CD4-positive, alpha-beta T cell treated with Interleukin-2 at 100 ng/mL for 4 hours (primary cell): ENCODE measurements around the gene CDK12.

ENCODE experiments used
- DNase-seq: peaks from one replicate; pipeline ENCODE4 v3.0.0-alpha.2; 2020; ENCODE audit warnings: low spot score

CDK12 gene

DNA sequence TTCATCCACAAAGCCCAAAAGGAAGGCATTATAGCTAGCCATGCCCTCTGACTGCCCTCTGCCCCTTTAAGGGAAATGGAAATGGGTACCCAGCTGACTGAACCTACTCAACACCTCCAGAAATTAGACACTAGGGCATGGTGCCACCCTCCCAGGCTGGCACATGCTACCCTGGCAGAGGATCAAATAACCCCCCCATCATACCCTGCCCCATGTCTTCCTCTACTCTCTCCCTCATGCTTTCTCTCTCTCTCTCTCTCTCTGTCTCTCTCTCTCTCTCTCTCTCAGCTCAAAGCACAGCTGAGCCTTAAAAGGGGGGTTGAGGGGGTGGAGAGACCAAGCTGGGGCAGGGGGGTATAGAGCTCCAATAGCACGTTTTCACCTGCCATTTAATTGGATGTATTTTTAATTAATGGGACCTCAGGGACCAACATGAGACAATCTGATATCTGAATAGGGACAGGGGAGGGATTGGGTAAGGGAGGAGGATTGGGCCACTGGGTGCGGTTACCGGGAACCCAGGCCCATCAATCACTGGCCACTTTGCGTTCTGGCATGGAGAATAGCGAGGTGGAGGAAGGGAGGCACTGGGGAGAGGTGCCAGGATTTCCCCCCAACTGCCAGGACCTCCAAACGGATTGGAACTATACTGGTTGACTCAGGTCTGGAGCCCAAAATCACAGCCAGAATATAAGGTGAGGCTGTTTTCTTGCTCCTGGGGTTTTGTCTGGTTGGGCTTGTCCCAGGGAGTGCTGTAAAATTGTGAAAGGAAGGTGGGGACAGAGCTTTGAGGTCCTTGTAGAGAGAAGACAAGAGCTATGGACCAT is 88.7 kb downstream of the CDK12 start:
- DNase-seq, result no peak

DNA sequence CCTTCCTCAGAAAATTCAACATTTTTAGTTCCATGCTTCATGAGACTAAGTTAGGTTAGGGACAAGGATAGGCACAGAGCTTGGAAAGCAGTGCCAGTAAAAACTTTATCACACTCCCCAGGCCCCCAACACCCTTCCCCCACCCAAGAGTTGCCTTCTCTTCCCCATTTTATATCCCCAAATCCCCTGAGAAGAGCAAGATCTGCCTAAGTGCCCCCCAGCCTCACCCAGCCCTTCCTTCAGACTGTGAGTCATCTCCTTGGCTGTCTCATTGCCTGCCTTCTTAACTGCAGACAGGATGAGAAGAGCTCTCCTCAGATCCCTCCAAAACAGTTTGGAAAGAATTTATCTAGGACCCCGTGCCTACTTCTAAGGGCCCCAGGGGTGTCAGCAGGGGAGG is 90.6 kb downstream of the CDK12 start:
- DNase-seq, result no peak

DNA sequence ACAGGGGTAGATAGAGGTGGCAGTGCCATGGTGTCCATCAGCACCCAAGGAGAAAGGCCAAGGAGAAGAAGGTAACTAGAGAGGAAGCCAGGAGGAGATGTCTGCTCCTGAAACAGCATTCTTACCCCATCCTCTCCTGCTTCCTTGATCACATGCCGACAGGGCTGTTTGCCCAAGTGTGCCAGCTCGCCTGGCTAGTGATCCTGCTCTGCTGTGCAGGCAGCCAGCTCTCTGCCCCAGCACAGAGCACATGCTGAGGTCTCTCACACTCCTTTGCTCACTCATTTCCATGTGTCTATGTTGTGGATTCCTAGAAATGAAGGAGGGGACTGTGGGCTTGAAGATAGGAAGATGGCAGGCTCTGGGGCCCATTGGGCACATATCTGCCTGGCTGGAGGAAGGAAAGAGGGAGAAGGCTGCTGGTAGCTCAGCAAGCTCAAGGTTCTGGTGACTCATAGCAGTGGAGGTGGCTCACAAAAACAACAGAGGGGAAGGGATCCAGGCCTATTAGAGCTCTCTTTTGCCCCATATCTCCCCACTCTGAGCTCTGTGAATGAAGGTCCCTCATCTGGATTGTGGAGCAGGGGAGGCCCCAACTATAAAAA is 92.2 kb downstream of the CDK12 start:
- DNase-seq, result no peak

DNA sequence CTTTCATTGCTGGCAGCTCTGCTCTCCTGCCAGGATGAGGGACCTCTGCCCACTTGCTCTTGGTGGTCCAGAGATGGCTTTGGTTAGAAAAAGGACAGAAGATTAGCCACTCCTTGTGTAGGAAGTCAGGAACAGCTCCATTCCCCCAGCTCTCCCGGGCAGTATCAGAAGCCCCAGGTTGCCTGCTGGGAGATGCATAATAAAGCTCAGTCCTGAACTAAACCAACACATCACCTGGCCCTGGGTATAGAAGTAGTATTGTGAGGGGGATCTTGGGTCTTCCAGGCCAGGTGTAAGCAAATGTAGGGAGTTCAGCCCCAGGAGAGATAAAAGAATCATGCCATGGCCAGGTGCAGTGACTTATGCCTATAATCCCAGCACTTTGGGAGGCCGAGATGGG is 94.1 kb downstream of the CDK12 start:
- no peak for DNase-seq

DNA sequence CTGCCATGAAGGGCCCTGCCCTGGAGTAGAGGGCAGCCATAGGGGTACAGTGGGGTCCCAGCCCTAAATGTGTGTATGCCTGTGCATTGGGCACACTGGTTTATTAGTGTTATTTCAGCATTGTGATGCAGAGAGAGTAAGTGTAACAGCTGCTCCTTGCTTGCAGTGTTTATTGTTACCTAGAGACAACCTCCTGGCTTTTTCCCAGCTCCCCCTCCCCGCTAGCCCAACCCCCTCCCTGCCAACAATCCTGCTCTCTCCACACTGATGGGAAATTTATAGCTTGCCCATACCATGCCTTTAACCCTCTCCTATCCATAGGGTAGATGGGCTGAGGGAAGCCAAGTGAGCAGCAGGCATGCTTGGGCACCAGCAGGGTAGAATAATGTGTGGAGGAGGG is 95.1 kb downstream of the CDK12 start:
- no peak for DNase-seq

DNA sequence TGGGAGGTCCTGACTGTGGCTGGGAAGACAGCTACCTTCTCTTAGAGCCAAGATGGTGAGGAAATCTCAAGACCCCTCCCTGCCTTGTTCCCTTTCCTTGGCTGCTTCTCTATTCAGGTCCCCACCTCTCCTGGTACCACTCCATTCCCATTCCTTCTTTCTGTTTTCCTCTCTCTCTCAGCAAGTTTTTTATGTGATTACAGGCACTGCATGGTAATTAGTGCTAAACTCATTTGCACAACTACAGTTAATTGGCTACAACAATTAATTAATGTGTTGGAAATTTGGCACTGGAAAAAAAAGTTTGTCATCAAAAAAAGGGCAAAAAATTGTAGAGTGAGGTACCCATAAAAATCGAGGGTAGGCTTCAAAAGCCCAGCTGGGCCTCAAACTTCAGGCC is 101.1 kb downstream of the CDK12 start:
- no peak for DNase-seq

DNA sequence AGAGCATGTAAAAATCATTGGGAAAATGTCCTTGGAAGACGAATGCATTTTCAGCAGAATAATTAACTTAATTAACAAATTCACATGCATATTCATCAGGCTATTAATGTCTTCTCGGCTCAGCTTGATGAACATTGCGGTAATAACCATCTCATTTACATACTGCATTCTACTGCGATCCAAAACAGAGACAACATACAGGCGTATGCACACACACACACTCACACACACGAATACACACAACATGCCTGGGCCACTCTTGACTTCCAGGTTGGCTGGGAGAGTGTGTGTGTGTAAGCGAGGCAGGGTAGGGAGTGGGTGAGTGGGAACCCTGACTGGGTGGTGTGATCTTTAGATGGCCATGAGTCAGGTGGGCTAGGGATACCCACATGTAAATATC is 101.7 kb downstream of the CDK12 start:
- no peak for DNase-seq

DNA sequence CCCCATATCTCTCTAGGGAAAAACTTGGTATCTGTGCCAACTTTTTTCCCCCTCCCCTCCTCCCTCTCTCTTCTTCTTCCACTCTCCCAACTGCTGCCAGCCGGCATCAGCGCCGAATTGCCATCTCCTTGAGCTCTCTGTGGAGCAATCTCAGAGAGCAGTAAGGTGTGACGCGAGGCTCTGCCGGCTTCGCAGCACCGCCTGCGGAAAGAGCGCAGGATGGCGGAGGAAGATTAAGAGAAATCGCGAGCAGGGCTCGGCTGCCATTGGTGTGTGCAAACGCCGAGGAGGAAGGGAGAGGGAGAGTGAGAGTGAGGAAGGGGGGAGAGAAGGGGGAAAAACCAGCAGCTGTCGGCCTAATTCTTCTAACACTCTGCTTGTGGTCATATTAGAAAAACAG is 102.2 kb downstream of the CDK12 start:
- DNase-seq, result no peak

DNA sequence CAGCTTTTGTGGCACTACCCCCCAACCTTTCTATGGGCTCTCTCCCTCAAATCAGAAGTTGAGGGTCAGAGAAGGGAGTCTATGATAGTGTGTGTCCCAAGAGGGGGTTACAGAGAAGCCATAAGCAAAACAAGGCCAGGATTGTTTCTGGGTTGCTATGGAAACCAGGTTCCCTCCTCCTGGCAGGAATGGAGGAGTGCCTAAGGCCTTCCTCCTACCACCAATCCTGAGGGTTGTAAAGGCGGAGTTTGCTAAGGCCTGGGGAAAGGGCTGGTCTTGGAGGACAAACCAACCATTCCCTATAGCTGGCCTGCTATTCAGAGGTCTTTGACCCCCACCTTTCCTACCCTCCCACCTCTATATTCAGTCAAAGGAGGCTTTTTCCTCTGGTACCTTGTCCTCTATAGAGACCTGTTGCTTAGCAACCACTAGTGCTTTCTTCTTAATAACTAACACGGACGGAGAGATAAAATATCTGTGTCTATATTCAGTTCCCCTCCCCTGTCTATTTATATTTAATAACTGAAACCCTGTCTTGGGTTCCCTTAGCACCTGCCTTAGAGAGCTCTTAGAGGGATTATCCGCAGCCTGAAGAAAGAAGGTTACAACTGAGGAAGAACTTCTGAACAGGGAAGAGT is 103.0 kb downstream of the CDK12 start:
- DNase-seq, result no peak

DNA sequence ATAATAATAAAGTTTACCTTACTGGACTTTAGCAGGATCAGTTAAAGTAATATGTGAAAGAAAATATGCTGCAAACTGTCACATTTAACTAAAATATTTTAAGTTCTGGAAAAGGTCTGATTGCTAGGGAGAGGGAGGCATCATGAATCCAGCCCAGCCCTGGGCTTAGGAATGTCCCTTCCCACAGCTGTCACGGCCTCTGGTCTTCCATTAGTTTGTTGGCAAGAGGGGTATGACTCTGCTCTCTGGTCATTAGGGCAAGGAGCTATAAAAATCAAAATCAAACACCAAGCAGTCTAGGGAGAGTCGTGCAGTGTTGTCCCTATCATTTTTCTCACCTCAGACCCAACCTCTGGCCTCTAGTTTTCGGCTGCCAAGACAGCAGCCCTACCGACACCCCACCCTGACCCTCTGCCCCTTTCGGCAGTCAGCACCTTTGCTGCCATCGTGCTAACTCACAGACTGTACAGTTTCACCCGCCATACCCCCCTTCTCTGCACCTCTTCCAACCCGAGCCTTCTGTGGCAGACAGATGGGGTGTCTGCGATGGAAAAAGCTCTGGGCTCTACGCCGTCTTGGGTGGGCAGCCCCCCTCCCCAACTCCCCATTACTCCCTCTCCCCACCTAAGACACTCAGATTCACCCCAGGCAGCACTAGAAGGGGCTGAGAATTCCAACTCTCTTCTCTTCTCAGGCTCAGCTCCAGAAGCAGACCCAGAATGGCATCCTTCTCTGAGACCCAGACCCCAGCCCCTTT is 105.0 kb downstream of the CDK12 start:
- DNase-seq, result no peak

DNA sequence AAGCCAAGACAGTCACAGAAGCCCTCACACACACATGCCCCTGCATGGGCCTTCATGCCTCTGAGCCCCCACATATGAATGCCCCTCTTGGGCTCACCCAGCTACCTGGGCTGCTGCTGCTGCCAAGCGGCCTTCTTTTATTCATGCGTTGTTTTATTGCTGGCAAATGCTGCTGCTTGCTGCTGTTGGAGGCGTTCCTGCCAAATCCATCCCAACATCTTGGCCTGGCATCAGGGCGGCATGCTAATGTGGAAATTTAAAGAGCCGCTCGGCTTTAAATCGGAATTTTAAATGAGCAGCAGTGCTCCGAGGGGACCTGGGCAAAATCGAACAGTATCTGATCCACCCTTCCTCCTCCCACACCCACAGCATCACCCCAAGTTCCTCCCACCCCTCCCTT is 107.4 kb downstream of the CDK12 start:
- no peak for DNase-seq

DNA sequence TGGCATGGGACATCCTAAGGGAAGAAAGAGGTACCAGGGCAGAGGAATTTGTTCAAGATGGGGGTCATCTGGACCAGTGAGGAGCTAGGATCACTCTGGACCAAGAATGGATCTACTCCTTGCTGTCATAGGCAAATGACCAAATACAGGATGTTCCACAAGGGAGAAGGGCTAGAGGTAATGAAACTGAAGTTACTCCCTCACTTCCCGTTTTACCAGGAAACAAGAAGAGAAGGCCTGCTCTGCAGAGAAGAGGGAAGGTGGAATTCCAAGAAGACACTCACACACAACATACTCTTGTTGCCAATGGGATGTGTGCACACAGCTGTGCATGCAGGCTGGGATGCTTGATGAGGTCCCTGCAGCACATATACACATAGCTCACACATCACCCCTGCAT is 107.8 kb downstream of the CDK12 start:
- no peak for DNase-seq

DNA sequence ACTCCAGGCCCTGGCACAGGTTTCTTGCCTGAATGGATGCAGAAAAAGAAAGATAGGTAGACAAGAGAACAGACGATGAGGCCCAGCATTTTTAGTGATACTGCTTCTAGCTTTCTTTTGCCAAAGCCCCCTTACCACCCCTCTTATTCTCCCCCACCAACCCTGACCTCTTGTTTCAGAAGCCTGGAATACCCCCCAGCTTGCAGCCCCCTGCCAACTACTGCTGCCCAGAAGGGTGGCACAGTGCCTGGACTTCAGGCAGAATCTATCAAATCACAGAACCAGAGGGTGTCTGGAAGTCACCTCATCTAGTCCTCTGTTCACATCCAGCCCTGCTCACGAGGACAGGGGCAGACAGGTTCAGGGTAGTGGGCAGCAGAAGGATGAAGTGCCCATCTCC is 110.8 kb downstream of the CDK12 start:
- DNase-seq, result no peak

DNA sequence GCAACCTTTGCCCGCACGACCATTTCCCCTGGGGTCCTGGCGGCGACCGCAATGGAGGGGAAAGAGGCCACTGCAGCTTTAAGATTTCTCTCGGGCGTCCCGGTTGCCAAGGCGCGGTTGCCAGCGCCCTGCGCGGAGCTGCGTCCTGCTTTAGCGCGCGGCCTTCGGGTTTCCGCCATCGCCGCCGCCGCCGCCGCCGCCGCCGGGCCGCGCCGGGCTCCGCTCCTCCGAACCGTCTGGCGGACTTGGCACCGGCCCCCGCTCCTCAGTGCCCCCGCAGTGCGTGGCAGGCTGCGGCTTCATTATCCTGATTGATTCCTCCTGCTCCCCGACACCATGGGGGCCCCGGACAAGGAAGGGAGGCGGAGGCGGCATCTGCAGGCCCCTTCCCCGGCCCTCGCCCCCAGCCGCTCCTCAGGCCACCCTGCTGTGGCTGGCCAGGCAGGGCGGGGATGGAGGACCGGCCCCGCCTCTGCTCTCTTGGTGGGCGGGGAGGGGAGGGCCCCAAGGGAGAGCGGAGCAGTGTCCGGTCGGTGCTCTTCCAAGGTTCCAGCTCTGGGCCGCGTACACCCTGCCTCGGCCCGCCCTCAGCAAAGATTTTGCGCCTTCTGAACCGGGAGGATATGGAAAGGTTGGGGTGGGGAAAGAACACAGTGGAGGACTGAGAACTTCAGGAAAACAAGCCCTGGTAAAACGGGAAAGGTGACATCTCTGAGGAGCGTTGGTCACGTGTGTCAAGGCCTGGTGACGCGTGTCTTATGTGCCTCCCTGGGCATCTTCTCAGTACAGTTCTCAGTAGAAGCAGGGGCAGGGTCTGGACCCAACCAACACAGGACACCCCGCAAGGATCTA is 112.4 kb downstream of the CDK12 start:
- peak; percentile 2 for DNase-seq

DNA sequence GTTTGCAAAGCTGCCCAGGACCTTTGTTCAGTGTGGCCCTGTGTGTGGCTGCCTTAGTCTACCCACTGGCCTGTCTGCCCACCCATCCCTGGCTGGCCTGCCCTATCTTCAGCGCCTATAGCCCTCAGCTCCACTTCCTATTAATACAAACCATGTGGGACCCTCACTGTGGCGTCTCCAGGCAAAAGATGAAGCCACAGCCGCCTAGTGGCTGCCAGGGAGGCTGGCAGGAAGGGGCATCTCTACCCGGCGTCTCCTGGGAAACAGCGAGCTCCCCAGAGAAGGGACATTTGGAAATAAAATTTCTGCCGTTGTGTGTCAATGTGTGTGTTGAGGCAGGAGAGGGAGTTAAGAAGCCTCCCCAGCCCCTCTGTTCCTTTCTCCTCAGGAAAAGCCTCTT is 114.9 kb downstream of the CDK12 start:
- no peak for DNase-seq

DNA sequence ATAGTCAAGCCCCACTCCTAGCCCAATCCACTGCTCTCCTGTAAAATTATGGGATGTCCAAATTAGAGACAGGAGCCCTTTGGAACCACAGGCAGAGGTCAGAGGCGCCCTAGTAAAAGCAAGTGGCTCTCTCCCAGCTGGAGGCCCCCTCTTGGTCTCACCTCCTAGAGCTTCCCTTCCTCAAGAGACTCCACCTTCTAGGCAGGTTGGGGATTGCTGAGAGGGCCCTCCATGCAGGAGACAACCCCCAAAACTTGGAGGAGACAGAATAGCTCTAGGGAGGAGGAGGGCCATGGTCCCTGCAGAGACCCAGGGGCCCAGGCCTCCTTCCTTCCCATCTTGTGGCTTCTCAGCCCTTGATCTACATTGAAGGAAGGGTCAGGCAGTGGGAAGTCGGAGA is 117.0 kb downstream of the CDK12 start:
- DNase-seq, result no peak

DNA sequence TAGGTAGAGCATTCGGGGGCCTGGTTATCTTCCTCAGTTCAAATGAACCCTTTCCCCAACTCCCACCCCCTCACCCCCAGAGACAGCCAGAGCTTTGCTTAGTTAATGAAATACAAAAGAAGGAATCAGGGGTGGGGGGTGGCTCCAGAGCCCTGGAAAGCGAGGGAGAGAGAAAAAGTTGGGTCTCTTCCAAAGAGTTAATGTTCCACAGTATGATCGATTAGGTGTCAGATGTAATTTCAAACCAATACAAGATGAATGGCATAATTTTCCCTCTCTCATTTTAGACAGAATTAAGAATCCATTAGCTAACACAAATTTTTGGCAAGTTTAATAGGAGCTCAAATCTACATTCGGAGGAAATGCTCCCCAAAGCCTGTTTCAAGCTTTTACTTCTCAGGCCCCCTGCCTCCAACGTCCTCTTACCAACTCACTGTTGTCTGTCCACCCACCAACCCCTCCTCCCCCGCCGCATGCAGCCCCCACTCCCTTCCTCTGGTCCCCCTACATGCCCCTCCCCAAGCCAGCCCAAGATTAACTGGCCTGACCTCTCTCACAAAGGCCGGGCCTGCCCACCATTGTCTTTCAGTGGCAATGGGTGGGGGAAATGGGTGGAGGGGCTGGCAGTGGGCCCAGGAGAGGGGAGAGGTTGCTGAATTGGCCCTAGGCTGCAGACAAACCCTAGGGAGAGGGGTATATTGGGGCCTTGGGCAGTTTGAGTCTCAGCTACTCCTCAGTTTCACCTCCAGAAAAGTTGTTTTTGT is 118.2 kb downstream of the CDK12 start:
- no peak for DNase-seq

DNA sequence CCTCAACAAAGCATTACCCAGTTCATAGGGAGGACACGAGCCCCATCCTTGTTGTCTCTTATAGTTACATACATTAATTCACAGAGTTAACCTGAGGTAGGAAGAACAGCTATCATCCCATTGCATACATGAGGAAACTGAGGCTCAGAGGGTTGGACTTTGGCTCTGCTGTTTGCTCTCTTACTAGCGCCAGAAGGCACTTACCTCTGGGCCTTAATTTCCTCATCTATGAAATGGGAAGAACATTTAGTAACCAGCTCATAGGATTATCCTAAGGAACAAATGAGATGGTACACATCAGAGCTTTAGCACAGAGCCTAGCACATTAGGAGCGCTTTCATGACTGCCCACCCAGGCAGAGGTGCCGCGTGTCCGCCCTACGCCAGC is 118.8 kb downstream of the CDK12 start:
- DNase-seq, result no peak

DNA sequence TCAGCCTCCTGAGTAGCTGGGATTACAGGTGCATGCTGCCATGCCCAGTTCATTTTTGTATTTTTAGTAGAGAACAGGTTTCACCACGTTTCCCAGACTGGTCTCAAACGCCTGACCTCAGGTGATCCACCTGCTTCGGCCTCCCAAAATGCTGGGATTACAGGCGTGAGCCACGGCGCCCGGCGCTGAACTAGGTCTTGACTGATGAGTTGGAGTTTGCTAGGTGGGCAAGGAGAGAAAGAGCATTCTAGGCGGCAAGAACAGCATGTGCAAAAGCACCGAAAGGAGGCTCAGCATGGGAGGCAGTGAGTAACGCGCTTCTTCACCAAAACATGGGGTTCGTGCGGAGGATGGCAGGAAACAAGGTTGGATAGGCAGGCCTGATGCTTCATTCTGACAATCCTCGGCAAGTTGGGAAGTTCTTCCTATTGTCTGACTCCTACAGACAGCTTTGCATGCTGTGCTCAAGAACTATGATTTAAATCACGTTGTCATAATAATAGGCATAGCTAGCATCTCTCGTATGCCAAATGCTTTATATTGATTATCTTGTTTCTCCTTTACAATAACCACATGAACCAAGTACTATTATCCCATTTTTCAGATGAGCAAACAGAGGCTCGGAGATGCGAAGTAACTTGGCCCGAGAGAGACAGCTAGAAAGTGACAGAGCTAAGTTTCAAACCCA is 119.9 kb downstream of the CDK12 start:
- no peak for DNase-seq

DNA sequence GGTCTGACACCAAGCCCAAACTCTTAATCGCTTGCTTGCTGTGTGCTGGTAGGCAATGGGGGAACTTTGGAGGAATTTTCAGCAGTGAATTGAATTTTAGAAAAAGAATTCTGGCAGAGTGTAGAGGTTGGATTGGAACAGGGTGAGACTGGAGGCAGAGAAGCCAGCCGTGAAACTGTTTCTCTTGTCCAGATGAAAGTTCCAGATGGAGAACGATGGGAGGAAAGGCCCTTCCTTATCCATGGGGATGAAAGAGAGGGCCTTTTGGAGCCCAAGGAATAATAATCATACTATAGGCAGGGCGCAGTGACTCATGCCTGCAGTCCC is 120.4 kb downstream of the CDK12 start:
- DNase-seq, result no peak

DNA sequence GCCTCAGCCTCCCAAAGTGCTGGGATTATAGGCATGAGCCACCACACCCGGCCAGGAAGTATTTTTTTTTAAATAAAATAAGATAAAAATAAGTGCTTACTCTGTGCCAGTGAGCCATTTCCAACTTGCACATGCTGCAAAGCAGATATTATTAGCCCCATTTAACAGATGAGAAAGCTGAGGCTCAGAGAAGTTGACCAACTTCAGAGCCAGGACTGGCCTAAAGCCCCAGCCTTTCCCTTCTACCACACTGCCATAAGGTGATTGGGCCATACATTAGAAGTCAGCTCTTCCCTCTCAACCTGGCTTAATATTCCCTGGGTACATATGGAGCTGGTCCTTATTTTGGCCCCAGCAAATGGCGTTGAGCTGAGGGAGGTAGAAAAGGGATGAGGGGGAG is 121.4 kb downstream of the CDK12 start:
- DNase-seq, result no peak
